ENCODE measurements around the gene AHRR.
A peak's percentile ranks its signal among the peaks of the same experiment; 100 is the strongest.
"Not testable (repeated sequence)": the region's sequence is repeated elsewhere in the genome, so short reads cannot be mapped to it uniquely, and the experiment has no call there.

AHRR gene

DNA sequence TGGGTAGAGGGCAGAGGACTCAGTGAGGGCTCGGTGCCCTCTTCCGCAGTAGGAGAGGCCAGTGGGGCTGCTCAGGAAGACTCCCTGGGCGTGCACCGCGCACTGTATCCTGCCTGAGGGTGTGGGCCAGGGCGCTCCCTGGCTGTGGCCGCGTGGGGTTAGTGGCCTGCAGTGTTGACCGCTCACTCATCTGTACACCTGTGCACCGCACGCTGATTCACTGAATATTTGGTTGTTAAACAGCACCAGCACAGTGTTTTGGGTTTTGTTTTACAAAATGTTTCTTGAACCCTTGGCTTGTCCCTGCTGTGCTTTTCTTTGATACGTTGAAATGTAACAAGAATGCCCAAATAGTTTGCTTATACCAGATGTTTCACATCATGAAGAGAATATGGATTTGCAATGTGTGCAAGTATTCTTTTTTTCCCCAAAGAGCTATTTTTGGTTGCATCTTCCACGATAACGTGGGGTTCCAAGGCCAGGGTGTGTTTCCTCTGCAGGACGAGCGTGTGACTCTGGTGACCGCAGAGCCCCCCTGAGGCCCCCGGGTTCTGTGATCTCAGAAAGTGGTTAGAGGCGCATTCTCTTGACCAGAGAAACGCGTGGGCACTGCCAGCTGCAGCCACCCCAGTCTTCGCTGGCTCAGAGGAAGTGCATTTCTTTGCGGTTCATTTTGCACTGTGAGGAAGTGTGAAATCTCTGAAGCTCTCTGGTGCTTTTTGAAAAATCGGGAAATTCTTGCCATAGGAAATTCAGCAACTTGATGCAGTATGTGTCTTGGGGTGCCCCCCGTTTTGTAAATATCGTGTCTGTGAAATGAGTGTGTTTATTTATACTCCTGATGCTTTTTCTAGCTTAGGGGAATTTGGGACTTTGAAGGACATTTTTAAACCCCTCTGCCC, 46.9 kb downstream of the AHRR start:
- DNase-seq, result no peak

GRCh38 chr5:369151-369868, 47.8 kb downstream of the AHRR start:
- DNase-seq, result no peak

GRCh38 chr5:369869-370236, 48.3 kb downstream of the AHRR start:
- DNase-seq, result not testable (repeated sequence)

DNA sequence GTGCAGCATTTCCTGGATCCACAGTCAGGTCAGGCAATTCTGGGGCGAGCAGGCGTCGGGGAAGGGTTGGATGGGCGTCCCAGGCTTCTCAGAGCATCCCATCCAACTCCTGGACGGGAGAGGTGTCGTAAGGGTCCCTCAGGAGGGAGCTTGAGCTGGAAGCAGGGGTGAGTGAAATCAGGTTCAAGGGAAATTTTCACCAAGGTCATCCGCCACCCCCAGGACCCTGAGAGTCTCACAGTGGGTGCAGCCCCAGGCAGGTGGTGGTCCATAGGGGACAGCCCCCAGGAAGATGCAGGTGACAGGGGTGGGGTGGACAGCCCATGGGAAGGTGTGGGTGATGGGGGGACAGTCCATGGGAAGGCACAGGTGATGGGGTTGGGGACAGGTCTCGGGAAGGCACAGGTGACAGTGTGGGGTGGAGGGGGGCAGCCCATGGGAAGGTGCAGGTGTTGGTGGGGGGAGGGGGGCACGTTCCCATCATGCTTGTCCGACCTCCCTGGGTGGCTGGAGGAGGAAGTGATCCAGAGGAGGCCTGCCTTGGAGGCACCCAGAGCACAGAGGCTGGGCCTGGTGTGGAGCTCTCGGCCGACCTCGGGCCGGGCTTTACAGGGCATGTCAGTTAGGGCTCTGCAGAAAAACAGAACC, 48.9 kb downstream of the AHRR start:
- DNase-seq, result no peak

DNA sequence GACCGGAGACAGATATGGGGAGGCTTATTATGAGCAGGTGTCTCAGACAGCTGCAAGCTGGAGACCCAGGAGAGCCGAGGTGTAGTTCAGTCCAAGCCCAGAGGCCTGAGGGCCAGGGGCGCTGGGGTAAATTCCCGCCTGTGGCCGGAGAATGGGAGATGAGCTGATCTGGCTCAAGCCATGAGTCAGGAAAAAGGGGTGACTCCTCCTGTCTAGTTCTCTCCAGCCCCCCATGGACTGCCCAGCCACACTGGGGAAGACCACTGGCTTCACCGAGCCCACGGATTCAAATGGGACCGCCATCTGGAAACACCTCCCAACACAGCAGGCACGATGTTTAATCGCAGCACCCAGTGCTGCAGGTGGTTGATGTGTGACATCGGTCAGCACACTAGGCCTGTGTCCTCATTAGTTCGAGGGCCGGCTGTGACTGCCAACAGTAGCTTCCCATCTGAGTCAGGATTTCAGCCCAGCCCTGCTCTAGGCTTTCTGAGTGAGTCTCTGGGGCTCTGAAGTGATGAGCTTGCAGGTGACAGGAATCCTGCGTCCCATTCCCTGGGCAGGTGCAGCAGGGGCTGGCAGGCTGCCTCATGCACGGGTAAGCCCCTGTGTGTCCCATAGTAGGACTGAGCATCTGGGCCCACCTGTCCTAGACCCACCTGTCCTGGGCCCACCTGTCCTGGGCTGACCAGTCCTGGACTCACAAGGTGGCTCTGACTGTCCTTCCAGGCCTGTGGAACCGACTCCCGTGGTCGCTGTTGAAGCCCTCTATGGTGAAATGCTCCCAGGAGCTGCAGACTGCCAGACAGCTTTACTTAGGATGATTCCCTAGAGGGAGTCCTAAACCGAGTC, 49.7 kb downstream of the AHRR start:
- no peak for DNase-seq

- DNase-seq, result no peak
These were observed 50.5 kb downstream of the AHRR start for GRCh38 chr5:371811-372555.

- DNase-seq, result no peak
These were observed 51.1 kb downstream of the AHRR start for GRCh38 chr5:372556-372995.

- DNase-seq, result no peak
These were observed 51.6 kb downstream of the AHRR start for GRCh38 chr5:372996-373709.

DNA sequence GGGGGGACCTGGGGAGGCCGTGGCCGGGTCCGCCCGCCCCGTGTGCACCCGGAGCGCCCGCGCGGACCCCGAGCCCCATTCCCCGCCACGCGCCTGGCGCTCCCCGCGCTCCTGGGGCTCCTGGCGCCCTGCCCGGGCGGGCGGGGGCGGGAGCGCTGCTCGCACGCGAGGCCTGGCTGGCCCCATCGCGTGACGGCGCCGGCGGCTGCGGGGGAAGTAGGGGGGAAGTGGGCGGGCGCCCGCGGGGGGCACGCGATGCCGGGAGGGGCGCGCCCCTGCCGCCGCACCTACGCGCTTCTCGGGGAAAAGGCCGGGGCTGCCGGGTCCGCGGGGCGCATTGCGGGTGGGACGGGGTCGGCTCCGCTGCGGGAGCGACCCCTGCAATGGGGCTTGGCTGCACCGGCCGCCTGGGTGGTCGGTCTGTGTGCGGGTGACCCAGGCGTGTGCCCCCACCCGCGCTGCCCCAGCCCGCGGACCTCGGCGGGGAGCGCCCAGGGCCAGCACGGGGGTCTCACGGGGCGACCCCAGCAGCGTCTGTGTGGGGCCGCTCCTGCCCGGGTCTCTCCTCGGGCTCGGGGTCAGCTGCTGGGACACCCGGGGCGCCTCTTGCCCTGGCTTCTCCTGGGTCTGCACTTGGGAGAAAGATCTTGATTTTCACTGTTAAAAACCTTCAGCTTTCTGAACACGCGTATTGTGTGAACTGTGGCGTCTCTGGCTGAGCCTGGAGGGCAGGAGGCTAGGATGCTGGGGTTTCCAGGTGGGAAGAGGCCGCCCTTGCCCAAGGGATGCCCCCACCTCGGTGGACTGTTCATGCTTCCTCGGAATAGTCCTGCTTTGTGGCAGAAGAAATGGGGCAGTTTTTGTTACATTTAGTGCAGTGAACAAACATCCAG, 52.4 kb downstream of the AHRR start:
- DNase-seq, result peak; percentile 71

GRCh38 chr5:374631-375335, 53.3 kb downstream of the AHRR start:
- DNase-seq, result no peak

DNA sequence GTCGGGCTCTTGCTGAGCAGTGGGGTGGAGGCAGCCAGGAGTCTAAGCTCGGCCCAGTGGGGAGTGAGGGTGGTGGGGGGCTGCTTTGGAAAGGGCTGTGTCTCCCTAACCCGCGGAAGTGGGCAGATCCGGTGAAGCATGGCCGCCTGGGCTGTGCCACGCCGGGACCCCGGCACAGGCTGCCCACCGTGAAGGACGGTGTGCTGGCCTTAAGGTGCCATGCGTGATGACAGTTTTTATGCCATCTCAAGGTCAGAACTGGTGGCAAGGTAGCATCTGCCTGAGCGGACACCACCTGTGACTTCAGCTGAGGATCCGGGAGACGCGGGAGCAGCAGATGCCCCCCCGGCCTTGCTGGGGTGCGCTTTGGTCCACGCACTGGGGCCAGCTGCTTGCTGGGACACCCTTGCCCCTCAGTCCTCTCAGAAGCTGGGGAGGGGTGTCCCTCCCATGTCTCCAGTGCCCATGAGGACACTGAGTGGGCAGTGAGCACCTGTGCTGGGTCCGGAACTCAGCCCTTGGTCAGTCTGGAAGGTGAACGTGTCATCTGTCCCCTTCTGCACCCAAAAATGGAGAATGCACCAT, 53.9 kb downstream of the AHRR start:
- DNase-seq, result no peak

DNA sequence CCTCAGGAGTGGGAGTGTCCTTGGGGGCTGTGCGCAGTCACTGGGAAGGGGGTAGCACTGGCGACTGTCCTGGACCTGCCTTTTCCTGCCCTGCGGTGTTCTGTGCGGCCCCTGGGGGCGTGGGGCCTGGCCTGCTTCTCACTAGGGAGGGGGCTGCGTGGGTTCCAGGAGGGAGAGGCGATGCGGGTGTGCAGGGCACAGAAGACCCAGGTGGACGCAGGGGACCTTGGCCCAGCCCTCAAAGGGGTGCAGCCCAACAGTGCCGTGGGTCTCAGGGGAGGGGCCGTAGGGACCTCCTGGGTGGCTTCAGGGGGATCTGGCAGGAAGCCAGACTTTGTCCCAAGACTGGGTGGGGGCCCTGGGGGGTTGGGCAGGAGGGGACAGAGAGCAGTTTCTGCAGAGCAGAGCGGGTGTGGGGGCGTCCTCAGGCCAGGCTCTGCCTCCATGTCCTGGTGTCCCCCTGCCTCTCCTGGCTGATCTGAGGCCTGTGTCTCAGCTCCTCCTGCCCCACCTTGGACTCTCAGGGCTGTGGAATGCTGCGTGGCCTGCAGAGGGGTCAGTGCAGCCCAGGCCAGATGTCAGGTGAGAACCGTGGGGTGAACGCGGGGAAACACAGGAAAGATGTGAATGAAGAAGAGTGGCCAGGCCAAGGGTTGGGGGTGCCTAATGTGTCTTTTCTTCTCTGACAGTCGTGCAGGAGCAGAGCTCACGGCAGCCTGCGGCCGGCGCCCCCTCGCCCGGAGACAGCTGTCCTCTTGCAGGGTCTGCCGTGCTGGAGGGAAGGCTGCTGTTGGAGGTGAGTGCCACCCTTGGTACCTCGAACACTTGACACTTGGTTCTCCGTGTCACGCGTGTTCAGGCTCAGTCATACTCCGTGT, 54.6 kb downstream of the AHRR start:
- DNase-seq, result no peak

GRCh38 chr5:376799-377325, 55.3 kb downstream of the AHRR start:
- no peak for DNase-seq

DNA sequence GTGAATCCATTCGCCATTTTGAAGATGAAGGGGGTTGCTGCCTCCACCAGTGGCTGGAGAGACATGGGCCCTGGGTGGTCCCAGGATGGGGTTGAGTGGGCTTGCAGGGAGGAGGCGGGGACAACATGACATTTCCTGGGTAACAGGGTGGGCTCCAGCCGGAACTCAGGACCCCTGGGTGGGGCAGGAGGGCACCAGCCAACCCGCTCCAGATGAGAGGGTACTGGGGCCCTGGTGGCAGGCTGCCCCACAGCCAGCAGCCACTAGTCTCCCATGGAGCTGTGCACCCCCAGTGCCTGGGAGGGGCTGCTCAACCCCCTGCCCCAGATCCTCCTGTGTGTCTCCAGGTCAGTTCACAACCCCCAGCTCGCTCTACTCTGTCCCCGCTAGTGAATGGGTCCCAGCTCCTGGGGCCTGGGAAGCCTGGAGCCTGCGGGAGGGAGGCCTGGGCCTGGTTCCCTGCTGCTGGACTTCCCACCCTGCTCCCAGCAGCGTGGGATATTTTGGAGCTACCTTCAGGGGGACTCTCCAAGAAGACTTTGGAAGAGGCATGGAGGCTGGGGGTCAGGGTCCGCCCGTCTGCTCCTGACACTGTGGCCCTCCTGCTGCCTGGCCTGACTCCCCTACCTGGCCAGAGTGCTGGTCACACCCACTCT, 55.9 kb downstream of the AHRR start:
- no peak for DNase-seq

GRCh38 chr5:378301-378891, 56.9 kb downstream of the AHRR start:
- peak; percentile 37 for DNase-seq

DNA sequence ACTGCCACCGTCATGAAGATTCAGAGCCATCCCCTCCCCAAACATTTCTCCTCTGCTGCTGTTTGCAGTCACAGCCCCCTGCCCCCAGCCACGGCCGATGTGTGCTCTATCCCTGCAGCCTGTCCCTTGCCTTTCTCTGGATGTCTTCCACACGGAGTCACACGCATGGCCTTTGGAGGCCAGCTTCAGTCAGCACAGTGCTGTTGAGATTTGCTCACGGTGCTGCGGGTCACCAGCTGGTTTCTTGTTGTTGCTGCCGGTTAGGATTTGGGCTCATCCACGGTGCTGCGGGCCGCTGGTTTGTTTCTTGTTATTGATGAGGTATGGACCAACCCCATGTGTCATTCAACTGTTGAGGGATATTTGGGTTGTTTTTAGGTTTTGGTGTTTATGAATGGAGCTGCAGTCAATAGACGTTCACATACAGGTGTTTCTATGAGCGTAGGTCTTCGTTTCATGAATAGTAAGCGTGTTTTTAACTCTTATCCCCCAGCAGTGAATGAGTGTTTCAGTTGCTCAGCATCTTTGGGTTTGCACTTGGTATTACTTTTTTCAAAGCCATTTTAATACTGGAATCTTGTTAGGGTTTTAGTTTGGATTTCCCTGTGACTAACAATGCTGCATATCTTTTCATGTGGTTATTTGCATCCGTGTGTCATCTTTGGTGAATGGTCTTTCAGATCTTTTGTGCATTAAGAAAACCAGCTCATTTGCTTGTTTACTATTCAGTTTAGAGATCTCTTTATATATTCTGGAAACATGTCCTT, 57.6 kb downstream of the AHRR start:
- no peak for DNase-seq

Measured in stimulated activated naive CD4-positive, alpha-beta T cell treated with Interleukin-2 at 50 U/mL for 16 hours (primary cell).